Activated T-helper 1 cell treated with Interleukin-2 at 50 U/mL for 16 hours (primary cell): Measurements from ENCODE around the gene FBXO22.
"Not testable (repeated sequence)": the region's sequence is repeated elsewhere in the genome, so short reads cannot be mapped to it uniquely, and the experiment has no call there.

Experiments
- DNase-seq: peaks from one replicate; pipeline ENCODE4 v3.0.0-alpha.2; 2020; ENCODE audit warnings: low read depth

FBXO22 gene

DNA sequence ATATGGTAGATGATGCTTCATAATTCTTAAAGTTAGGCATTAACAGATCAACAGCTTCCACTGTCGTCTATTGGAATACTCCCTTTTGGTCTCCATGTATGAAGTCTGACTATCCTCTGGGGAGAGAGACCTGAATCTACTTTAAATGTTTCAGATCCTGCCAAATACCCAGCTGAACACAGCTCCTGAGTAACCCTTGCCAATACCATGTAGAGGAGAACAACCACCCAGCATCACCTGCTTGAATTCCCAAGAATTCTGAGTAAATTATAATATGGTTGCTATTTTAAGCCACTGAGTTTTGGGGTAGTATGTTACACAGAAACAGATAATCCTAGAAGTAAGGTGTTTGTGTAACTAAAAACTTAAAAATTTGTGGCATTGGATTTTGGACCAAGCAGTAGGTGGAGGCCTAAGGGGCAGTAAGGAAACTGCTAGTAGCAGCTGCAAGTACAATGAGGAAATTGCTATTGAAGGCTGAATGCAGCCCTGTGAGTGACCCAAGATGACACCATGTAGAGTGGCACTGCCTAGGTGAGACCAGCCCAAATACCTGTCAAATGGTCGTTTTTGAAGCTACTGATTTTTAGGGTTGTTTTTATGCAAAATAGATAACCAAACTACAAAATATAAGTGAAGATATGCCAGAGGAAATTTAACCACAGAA lies 77.6 kb downstream of the FBXO22 start:
- DNase-seq, result no peak

DNA sequence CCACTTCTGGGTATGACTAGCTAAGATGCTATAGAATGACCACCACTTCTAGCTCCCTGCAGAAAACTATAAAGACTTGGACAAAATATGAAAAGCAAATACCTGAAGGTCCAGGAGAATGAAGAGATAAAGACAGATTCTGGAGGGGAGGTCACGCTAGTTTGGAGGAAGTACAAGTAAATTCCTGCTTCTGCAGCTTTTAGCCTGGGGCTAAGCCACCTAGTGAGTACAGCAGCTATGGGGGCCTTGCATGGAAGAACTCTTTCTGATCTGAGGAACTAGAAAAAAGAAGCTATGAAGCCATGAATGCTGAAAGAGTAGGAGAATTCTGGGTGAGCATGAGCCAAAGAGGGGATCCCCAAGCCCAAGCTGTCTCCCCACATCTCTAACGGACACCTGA lies 78.8 kb downstream of the FBXO22 start:
- no peak for DNase-seq

- DNase-seq, result not testable (repeated sequence)
These were observed 81.0 kb downstream of the FBXO22 start for GRCh38 chr15:75984706-75985105.

- DNase-seq, result no peak
These were observed 82.3 kb downstream of the FBXO22 start for GRCh38 chr15:75985971-75986370.

DNA sequence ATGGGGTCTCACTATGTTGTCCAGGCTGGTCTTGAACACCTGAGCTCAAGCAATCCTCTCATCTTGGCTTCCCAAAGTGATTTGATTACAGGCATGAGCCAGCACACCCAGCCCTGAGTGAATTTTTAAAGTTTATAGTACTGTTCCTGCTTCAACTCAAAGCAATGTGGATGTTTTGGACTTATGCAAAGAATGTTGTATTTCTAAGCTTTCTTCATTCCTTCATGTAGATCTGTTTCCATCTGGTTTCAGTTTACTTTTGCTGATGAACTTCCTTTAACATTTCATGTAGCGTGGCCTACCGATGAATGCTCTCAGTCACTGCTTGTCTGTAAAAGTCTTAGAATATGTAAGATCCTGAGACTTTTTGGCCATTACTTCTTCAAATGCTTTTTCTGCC lies 85.4 kb downstream of the FBXO22 start:
- DNase-seq, result no peak

DNA sequence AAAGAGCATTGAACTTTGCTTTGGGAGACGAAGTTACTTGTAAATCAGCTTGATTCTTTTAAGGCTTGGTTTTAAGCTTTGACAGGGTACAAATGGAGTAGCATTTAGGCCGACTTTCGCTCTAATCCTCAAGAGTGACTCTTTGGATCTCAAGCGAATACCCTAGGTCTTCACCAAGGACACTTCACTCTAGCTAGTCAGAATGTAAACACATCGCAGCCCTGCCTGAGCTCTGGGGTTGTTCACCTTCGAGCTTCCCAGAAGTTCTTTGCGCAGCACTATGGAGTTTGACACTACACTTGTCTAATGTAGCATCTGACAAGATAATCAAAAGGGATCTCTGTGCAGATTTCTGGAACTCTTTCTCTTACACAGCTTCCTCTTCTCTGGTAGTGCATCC lies 86.2 kb downstream of the FBXO22 start:
- no peak for DNase-seq
